GM11168 (cell line): ENCODE measurements around the gene AGPAT4.
"Not testable (repeated sequence)": the region's sequence is repeated elsewhere in the genome, so short reads cannot be mapped to it uniquely, and the experiment has no call there.

Experiments
- in situ Hi-C: fragments of 300-500 bp; cut with MboI; formaldehyde crosslinking; loops from one replicate; pipeline ENCODE4 v1.12.0; 2022; ENCODE audit warnings: low sequenced_read_pairs; ENCODE audit not compliant: unreplicated experiment

AGPAT4 gene

GRCh38 chr6:161172769-161173168 is 101.1 kb downstream of the AGPAT4 start:
- in situ Hi-C loops, result not testable (repeated sequence)

DNA sequence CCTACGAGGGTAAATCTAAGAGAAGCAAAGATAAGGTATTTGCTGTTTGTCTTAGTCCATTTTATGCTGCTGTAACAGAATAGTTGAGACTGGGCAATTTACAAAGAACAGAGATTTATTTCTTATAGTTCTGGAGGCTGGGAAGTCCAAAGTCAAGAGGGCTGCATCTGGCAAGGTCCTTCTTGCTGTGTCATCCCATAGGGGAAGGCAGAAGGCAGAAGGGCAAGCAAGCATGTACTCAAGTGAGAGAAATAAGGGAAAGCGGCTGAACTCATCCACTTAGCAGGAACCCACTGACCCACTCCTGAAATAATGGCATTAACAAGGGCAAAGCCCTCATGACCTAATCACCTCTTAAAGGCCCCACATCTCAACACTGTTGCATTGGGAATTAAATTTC is 102.7 kb downstream of the AGPAT4 start:
- in situ Hi-C loops, result no loop called here

- in situ Hi-C loops, result no loop called here
Observed at GRCh38 chr6:161169696-161170095, 104.2 kb downstream of the AGPAT4 start.

GRCh38 chr6:161169035-161169434 is 104.8 kb downstream of the AGPAT4 start:
- in situ Hi-C loops, result no loop called here

DNA sequence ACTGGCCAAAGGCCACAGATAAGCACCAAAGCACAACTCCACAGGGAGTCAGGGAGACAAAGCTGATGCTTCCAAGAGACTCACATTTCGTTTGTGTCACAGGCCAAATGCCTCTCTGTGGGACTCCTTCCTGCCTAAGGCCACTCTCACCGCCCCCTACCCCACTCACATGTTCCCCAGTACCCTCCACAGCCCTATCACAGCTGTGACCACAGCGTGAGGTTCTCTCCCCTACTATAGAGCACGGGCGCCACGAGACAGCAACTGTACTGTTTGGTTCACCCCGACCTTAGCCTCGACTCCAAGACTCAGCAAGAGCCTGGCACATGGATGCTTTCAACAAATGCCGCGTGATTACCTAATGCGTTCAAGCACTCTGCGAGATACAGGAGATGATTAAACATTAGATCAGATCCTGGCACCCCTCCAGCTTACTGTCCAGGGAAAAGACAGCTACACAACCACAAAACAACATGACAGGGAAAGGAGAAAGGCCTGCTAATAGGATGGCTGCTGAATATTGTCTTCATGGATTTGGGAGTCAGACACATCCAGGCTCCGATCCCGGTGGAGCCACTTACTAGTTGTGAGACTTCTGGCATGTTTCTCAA is 105.5 kb downstream of the AGPAT4 start:
- in situ Hi-C loops, result no loop called here

GRCh38 chr6:161166677-161167076 is 107.2 kb downstream of the AGPAT4 start:
- in situ Hi-C loops, result no loop called here

DNA sequence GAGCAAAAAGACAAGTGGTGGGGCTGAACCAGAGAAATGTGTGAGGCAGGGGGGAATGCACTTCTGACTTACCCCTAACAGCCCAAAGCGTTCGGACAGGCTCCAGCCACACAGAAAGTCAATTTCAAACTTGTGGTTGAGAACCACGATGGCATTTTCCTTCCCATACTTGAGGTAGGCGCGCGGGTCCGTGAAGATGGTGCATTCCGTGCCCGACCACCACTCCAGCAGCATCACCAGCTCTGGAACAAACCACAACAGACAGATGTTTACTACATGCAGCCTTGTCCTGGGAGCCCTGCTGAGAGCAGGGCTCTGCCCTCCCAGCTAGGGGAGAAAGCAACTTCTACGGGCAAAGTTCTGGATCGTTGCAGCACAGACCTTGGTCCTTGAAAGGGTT is 107.7 kb downstream of the AGPAT4 start:
- in situ Hi-C loops, result no loop called here

GRCh38 chr6:161164182-161164625 is 109.7 kb downstream of the AGPAT4 start:
- in situ Hi-C loops, result no loop called here

DNA sequence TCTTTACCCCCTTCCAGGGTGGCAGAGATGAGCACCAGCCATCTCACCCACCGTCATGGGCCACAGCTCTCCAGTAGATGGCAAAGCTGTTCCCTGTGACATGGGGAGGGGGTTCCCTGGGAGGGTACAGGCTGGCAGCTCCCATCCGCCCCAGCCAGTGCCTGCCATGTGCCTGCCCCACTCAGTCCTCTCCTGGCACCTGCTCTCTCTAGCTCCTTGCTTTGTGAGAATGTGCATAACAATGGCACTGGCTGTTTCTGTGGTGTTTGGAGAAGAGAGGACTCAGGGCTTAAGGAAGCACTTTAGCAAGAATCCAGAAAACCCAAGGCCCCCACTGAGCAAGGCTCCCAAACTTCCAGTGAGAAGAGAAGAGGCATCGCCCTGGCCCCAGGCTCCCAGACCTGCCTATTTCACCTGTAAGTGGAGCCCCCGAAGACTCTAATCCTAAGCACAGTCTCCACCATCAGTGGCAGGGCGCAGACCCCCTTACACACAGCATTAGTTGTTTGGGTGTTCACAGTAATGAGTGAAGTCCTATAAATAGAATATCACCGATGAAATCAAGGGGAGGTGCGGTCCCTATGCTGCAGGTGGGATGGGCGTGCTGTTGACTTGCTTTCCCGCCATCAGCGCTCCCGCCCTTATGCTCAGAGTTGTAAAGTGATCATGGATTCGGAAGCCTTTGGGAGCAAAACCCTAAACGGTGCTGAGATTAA is 110.2 kb downstream of the AGPAT4 start:
- in situ Hi-C loops, result no loop called here

- in situ Hi-C loops, result no loop called here
Observed at GRCh38 chr6:161162722-161163121, 111.1 kb downstream of the AGPAT4 start.

GRCh38 chr6:161161889-161162624 is 111.8 kb downstream of the AGPAT4 start:
- in situ Hi-C loops, result no loop called here

DNA sequence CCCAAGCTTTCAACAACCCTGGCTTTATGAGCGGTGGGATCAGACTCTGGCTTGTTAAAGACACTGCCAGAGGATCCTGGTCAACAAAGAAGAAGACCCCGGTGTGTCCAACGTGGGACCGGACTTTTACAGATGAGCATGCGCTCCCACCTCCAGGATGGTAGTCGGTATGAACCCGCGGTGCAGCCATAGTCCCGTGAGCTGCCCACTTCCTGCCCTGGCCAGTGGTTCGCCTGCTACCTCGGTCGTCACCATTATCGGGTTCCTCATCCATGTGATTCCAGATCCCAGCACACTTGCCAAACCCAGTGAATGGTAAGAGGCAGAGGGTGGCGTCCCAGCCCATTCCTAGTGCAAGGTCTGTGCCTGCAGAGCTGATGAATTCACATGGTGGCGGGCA is 112.7 kb downstream of the AGPAT4 start:
- in situ Hi-C loops, result no loop called here

DNA sequence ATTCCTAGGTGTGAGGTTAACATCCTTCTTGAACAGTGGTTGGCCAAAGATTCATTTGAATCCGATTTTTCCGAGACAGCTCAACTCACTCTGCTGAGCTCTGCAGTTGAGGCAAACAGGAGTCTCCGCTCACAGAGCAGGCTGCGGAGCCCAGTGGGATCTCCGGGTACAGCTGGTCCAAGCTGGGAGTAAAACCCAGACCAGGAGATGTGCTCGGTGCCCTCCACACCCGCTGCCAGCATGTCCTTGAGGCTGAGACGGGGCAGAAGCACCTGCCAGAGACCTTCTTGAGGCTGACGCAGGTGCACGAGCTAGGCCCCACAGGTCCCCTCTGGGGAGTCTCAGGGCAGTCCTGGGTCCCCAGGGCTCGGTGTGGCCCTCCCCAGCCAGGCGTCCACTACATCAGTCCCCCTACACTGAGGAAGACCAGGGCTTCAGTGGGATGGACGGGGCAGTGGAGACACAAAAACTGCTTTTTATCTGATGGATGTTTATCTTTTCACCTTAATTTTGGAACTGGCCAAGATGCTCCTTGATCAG is 119.0 kb downstream of the AGPAT4 start:
- in situ Hi-C loops, result no loop called here

DNA sequence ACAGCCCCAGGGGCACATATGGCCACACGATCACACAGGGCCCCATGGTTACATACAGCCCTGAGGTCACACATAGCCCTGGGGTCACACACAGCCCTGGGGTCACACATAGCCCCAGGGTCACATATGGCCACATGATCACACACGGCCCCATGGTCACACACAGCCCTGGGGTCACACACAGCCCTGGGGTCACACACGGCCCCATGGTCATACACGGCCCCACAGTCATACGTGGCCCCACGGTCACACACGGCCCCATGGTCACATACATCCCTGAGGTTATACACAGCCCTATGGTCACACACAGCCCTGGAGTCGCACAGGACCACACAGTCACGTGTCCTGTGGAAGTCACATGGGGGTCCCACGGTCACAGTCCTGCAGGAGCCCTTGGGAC is 120.1 kb downstream of the AGPAT4 start:
- in situ Hi-C loops, result no loop called here

DNA sequence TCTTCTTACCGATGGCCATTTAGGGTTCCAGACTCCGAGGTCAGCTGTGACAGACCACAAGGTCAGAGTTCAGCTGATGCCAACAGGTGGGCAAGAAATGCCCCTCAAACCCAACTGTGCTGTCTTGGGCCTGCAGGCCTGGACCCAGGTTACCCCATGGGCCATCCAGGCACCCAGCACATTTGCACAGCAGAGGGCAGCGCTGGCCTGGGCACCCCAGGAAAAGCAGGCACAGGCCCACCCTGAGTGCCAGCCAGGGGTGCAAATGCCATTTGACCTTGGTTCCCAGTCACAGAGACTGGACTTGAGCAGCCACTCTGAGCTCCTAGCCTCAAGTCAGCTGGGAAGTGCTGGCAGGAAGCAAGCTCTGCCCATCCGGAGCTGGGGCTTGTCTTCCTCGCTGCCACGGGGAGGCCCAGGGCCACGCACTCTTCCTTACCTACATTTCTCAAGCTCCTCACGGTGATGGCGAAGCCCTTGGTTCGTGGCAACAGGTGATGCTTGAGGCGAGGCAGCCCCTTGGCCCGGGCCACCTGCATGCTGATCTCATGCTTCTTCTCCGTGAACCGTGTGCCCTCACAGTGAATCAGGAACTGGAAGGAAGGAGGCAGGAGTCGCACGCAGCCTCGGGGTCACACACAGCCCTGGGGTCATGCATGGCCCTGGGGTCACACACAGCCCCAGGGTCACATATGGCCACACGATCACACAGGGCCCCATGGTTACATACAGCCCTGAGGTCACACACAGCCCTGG is 120.8 kb downstream of the AGPAT4 start:
- in situ Hi-C loops, result no loop called here

GRCh38 chr6:161152527-161152862 is 121.4 kb downstream of the AGPAT4 start:
- in situ Hi-C loops, result no loop called here

GRCh38 chr6:161151660-161152526 is 122.0 kb downstream of the AGPAT4 start:
- in situ Hi-C loops, result no loop called here

GRCh38 chr6:161151059-161151645 is 122.7 kb downstream of the AGPAT4 start:
- in situ Hi-C loops, result no loop called here

DNA sequence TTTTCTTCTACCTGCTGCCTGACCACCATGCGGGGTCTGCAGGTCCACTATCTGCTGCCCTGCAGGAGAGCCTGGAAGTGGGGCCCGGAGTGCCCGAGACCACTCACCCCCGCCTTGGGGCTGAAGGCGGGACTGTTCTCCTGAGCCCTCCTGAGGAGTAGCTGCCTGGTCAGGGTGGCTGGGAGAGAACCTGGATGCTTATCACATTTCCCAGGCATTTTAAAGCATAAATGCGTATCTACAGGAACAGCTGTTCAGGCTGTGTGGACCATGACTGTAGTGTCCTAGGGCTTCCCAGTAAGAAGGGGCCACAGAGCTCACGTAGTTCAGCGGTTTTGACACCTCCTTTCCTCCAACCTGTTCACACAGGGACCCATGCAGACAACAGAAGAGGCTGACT is 123.3 kb downstream of the AGPAT4 start:
- in situ Hi-C loops, result no loop called here
